ENCODE data around the gene FKBP9. TPM values are rescaled to one million over a fixed set of nuclear protein-coding genes. Genes with fewer than 3 reads are reported as not detected.

Gene FKBP9
- total and polyA plus RNA-seq, 2 donors = 12.1 to 12.8 TPM

Other genes starting within 250 kb of the FKBP9 start
- 31.3 TPM for gene KBTBD2, start 65.7 kb upstream of the FKBP9 start, total RNA-seq
- gene KBTBD2, start 65.7 kb upstream of the FKBP9 start, polyA plus RNA-seq = 24.1 TPM
- gene NT5C3A, start 105.3 kb downstream of the FKBP9 start, total RNA-seq = 33.0 TPM
- 50.0 TPM for gene NT5C3A, start 105.3 kb downstream of the FKBP9 start, polyA plus RNA-seq
- 15.5 TPM for gene RP9, start 152.0 kb downstream of the FKBP9 start, total RNA-seq
- 17.8 TPM for gene RP9, start 152.0 kb downstream of the FKBP9 start, polyA plus RNA-seq
- 12.1 TPM for gene BBS9, start 172.1 kb downstream of the FKBP9 start, total RNA-seq
- gene BBS9, start 172.1 kb downstream of the FKBP9 start, polyA plus RNA-seq = 6.9 TPM

Data from thymus (tissue), 2 donors.